T-helper 1 cell treated with Interleukin-12 subunit alpha and Interleukin-12 subunit beta and Interleukin-4 antibody, amounts not matched to agents 30 ng/mL and 1 ng/mL, for 36 hours (primary cell): Measurements from ENCODE around the gene MASP2. TPM values are rescaled to one million over a fixed set of nuclear protein-coding genes. Genes with fewer than 3 reads are reported as not detected.
"Not testable (repeated sequence)": the region's sequence is repeated elsewhere in the genome, so short reads cannot be mapped to it uniquely, and the experiment has no call there.

Source experiments
- intact Hi-C: fragments of 100-400 bp; cut with micrococcal nuclease; formaldehyde crosslinking; loops from one replicate; pipeline ENCODE4 v1.15.1; 2024
- total RNA-seq: library from RNA; stranded (reverse); gene quantifications from 2 replicates; pipeline ENCODE4 v1.2.3, GENCODE V29; 2022

The MASP2 gene
- total RNA-seq, 1 donor from 2014 or later, result 0.12 TPM

- intact Hi-C loops, result loop anchor here (5.0 to 10.0 kb wide), 2 partner anchors 435 to 868 kb away; partner anchors contain the start of gene DISP3
Measured at GRCh38 chr1:11039351-11040104, 7.5 kb downstream of the MASP2 start.

- intact Hi-C loops, result loop anchor here (1.0 to 10.0 kb wide), 9 partner anchors 23 to 870 kb away; partner anchors contain the start of genes DISP3, EXOSC10 and SRM
Measured at GRCh38 chr1:11037740-11038182, 9.3 kb downstream of the MASP2 start.

GRCh38 chr1:11037019-11037739 lies 9.9 kb downstream of the MASP2 start:
- intact Hi-C loops, result loop anchor here (1.0 to 10.0 kb wide), 9 partner anchors 23 to 870 kb away; partner anchors contain the start of genes DISP3, EXOSC10 and SRM

- intact Hi-C loops, result loop anchor here (10.0 kb wide), 1 partner anchor 443 kb away; the partner anchor contains the start of gene DISP3
Measured at GRCh38 chr1:11031624-11032262, 15.3 kb downstream of the MASP2 start.

GRCh38 chr1:11030865-11031264 lies 16.2 kb downstream of the MASP2 start:
- intact Hi-C loops, result loop anchor here (10.0 kb wide), 1 partner anchor 444 kb away; the partner anchor contains the start of gene DISP3

GRCh38 chr1:11028018-11028417 lies 19.0 kb downstream of the MASP2 start:
- intact Hi-C loops, result no loop called here

GRCh38 chr1:11027316-11027715 lies 19.7 kb downstream of the MASP2 start:
- intact Hi-C loops, result no loop called here

- intact Hi-C loops, result no loop called here
Measured at GRCh38 chr1:11026903-11027302, 20.1 kb downstream of the MASP2 start.

- intact Hi-C loops, result no loop called here
Measured at GRCh38 chr1:11026052-11026451, 21.0 kb downstream of the MASP2 start.

GRCh38 chr1:11025618-11026017 lies 21.4 kb downstream of the MASP2 start:
- intact Hi-C loops, result no loop called here

GRCh38 chr1:11024874-11025203 lies 22.2 kb downstream of the MASP2 start:
- intact Hi-C loops, result no loop called here

GRCh38 chr1:11024154-11024873 lies 22.7 kb downstream of the MASP2 start:
- intact Hi-C loops, result no loop called here

- intact Hi-C loops, result no loop called here
Measured at GRCh38 chr1:11023201-11023600, 23.8 kb downstream of the MASP2 start.

GRCh38 chr1:11019971-11020370 lies 27.1 kb downstream of the MASP2 start:
- intact Hi-C loops, result no loop called here

- intact Hi-C loops, result not testable (repeated sequence)
Measured at GRCh38 chr1:11019358-11019757, 27.7 kb downstream of the MASP2 start.

- intact Hi-C loops, result loop anchor here (1.0 to 5.0 kb wide), 6 partner anchors 249 to 980 kb away; partner anchors contain the start of genes MTOR, PGD and UBE4B
Measured at GRCh38 chr1:11013160-11013531, 33.9 kb downstream of the MASP2 start.

GRCh38 chr1:11012260-11013159 lies 34.5 kb downstream of the MASP2 start, which contains the start of gene TARDBP:
TARDBP (plus strand) TSS chr1:11012654; CDS start chr1:11013728, 1,074 bp downstream.
- intact Hi-C loops, result loop anchor here (1.0 to 5.0 kb wide), 10 partner anchors 48 to 980 kb away; partner anchors contain the start of genes DFFA, EXOSC10, MTOR and PGD

- intact Hi-C loops, result no loop called here
Measured at GRCh38 chr1:11000526-11000925, 46.5 kb downstream of the MASP2 start.

- intact Hi-C loops, result no loop called here
Measured at GRCh38 chr1:10996100-10996499, 50.9 kb downstream of the MASP2 start.

GRCh38 chr1:10992864-10993263 lies 54.2 kb downstream of the MASP2 start:
- intact Hi-C loops, result no loop called here
